Spleen (tissue), 11 donors: ENCODE data around the gene PLEKHN1. TPM values are rescaled to one million over a fixed set of nuclear protein-coding genes. Genes with fewer than 3 reads are reported as not detected.

Source experiments
- DNase-seq: peaks from one replicate; pipeline ENCODE4 v3.0.0-alpha.2; 2020
- H3K27ac ChIP-seq, 8 donors: fragments of 200-600 bp; sonication (generic) in 7 of 8; 1 replicate in 4 of 8; 2 replicates in 4 of 8; pipeline versions ENCODE4 v1.5.0 to v1.8.0; 2016 to 2021; ENCODE audit warnings: inconsistent platforms in 4 of 8, mild to moderate bottlenecking in 4 of 8, moderate library complexity in 1 of 8
- H3K27me3 ChIP-seq, 7 donors: fragments of 200-600 bp; sonication (generic) in 6 of 7; replicated peaks in 1 of 7; 1 replicate in 4 of 7; 2 replicates in 3 of 7; pipeline versions ENCODE4 v1.5.0 to v1.8.0; 2016 to 2021; ENCODE audit warnings: inconsistent platforms in 3 of 7, mild to moderate bottlenecking in 1 of 7
- H3K36me3 ChIP-seq, 6 donors: fragments of 200-600 bp; sonication (generic) in 5 of 6; 1 replicate in 4 of 6; 2 replicates in 2 of 6; pipeline versions ENCODE4 v1.5.0 to v1.8.0; 2016 to 2021; ENCODE audit warnings: inconsistent platforms in 2 of 6
- H3K4me1 ChIP-seq, 6 donors: fragments of 200-600 bp; sonication (generic) in 5 of 6; 1 replicate in 3 of 6; 2 replicates in 3 of 6; pipeline versions ENCODE4 v1.5.0 to v1.8.0; 2016 to 2021; ENCODE audit warnings: inconsistent platforms in 3 of 6
- H3K4me3 ChIP-seq, 8 donors: fragments of 200-600 bp; sonication (generic) in 7 of 8; 1 replicate in 4 of 8; 2 replicates in 4 of 8; pipeline versions ENCODE4 v1.5.0 to v1.8.0; 2016 to 2021; ENCODE audit warnings: inconsistent platforms in 4 of 8, mild to moderate bottlenecking in 4 of 8, moderate library complexity in 2 of 8
- H3K9me3 ChIP-seq, 8 donors: fragments of 200-600 bp; sonication (generic) in 7 of 8; 1 replicate in 4 of 8; 2 replicates in 4 of 8; pipeline versions ENCODE4 v1.5.0 to v1.8.0; 2016 to 2021; ENCODE audit warnings: inconsistent platforms in 4 of 8
- POLR2A ChIP-seq, 3 donors: fragments of 450-650 bp; IDR thresholded peaks; one replicate each; pipeline ENCODE4 v1.5.1; 2017; ENCODE audit warnings: antibody characterized with exemption in 3 of 3, mild to moderate bottlenecking in 1 of 3
- POLR2AphosphoS5 ChIP-seq, 3 donors: sonication (generic); formaldehyde crosslinking; IDR thresholded peaks; one replicate each; pipeline ENCODE4 v1.5.1; 2017; ENCODE audit warnings: antibody characterized with exemption in 3 of 3
- WGBS, 5 donors: extraction: QIAGEN DNeasy Blood & Tissue Kit in 3 of 5; methylation state at CpG; one replicate each; pipeline versions ENCODE4 v1.1.5 to v1.1.7; 2013 to 2018; 5-methylcytosine and 5-hydroxymethylcytosine counted together
- intact Hi-C: fragments of 100-400 bp; cut with DNase I; formaldehyde crosslinking; loops from one replicate; pipeline ENCODE4 v1.15.0; 2023; ENCODE audit warnings: low total_unique reads
- polyA plus RNA-seq, 3 donors: library from polyadenylated mRNA; stranded (reverse); fragments of 200-250 nt; gene quantifications; one replicate each; pipeline ENCODE4 v1.2.1, GENCODE V29; 2013
- total RNA-seq, 7 donors: library from RNA; depleted of rRNA in 3 of 7; stranded (reverse); fragments of >200 nt in 3 of 7; fragmentation: NEBNext Ultra II Directional in 4 of 7; extraction: Animal tissue kit (Norgen Biotek cat#: 25700) in 4 of 7; gene quantifications; one replicate each; pipeline versions ENCODE4 v1.1.0 to v1.2.1, GENCODE V29; 2016 to 2021
- TF ChIP-seq, protein P1 (sequence below), 11 experiments: fragments of 200-600 bp in 7 of 11; fragments of 450-650 bp in 4 of 11; sonication (generic) in 4 of 11; IDR thresholded peaks in 8 of 11; conservative IDR thresholded peaks in 3 of 11; 1 replicate in 7 of 11; 2 replicates in 4 of 11; pipeline versions ENCODE4 v1.4.0 to v1.8.0; 2016 to 2021; ENCODE audit warnings: antibody characterized with exemption in 11 of 11, inconsistent platforms in 4 of 11, mild to moderate bottlenecking in 1 of 11
- donor health status: healthy with polysubstance abuse.
- donor health status: DM: no; HTN: no; CAD: no; lungs with moderate emphysema.
- donor health status: DM: no; HTN: no; CAD: no.
- donor health status: Bipolar disorder and iron deficiency.
- donor health status: healthy.
- donor health status: DM: no; HTN: no; CAD: no.
- donor health status: DM: yes; HTN: yes; CAD: no.

Gene PLEKHN1
- total and polyA plus RNA-seq, 10 donors = 0.17 to 2.2 (median 0.95) TPM

- H3K4me1 ChIP-seq = peaks cover 0 to 54% (median 34%) of the 10 kb centered on the region in 6 donors
- intact Hi-C loops = no loop called here
- DNase-seq = no peak
- H3K9me3 ChIP-seq = no peaks in the 10 kb centered on the region
- no peaks in the 10 kb centered on the region for H3K36me3 ChIP-seq
- 76 to 79% (median 78%) methylated on average over 30 to 40 of the region's 40 CpGs for WGBS, 5 donors
- no peak overlapping the region for H3K4me3 ChIP-seq
- peaks cover 0 to 98% (median 42%) of the 10 kb centered on the region in 7 donors for H3K27me3 ChIP-seq
- no peak overlapping the region for H3K27ac ChIP-seq
- TF ChIP-seq POLR2AphosphoS5 (IDR thresholded peaks at IDR 0.05) (no peak), POLR2A (IDR thresholded peaks at IDR 0.05) (no peak)
- TF ChIP-seq, protein P1, sequence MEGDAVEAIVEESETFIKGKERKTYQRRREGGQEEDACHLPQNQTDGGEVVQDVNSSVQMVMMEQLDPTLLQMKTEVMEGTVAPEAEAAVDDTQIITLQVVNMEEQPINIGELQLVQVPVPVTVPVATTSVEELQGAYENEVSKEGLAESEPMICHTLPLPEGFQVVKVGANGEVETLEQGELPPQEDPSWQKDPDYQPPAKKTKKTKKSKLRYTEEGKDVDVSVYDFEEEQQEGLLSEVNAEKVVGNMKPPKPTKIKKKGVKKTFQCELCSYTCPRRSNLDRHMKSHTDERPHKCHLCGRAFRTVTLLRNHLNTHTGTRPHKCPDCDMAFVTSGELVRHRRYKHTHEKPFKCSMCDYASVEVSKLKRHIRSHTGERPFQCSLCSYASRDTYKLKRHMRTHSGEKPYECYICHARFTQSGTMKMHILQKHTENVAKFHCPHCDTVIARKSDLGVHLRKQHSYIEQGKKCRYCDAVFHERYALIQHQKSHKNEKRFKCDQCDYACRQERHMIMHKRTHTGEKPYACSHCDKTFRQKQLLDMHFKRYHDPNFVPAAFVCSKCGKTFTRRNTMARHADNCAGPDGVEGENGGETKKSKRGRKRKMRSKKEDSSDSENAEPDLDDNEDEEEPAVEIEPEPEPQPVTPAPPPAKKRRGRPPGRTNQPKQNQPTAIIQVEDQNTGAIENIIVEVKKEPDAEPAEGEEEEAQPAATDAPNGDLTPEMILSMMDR (IDR thresholded peaks at IDR 0.05 in 8 of 11, conservative IDR thresholded peaks at IDR 0.05 in 3 of 11) = no peak
Measured at GRCh38 chr1:928825-929661, 37.2 kb upstream of the PLEKHN1 start.

DNA sequence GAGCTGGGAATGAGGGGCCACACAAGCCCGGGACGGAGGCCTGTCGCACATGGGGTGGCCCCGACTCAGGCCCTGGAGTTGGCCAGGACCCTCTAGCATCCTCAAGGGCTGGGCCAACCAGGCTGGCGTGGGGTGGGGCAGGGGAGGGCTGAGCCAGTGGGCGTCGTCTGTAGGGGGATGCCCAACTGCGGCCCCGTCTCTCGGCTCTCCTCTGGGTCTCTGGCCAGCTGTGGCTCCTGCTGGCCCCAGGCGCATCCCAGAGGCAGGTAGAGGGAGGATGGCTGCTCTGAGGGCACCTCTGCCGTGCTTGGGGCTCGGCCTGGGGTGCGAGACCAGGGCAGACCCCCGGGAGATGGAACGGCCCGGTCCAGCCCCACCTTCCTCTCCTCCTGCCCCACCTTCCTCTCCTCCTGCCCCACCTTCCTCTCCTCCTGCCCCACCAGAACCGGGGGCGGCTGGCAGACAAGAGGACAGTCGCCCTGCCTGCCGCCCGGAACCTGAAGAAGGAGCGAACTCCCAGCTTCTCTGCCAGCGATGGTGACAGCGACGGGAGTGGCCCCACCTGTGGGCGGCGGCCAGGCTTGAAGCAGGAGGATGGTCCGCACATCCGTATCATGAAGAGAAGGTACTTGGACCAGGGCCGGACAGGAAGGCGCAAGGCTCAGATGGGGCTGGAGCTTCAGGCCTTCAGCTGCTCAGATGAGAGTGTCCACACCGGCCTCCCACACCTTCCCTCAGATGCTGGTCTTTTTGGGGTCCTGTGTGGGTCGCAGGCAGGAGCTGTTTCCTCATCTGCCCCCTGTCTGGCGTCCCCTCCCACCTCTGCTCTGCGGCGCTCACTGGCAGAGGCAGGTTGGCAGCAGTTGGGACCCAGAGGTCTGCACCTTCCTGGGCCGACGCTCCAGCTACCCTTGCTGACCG, 36.3 kb upstream of the PLEKHN1 start:
- intact Hi-C loops = no loop called here
- H3K27ac ChIP-seq = no peak overlapping the region
- no peak overlapping the region for H3K4me3 ChIP-seq
- WGBS, 5 donors = 85 to 91% (median 89%) methylated on average over 36 to 40 of the region's 40 CpGs
- H3K27me3 ChIP-seq = peaks cover 0 to 92% (median 35%) of the 10 kb centered on the region in 7 donors
- H3K9me3 ChIP-seq = no peaks in the 10 kb centered on the region
- H3K4me1 ChIP-seq = peaks cover 0 to 47% (median 26%) of the 10 kb centered on the region in 6 donors
- TF ChIP-seq, protein P1 (IDR thresholded peaks at IDR 0.05 in 8 of 11, conservative IDR thresholded peaks at IDR 0.05 in 3 of 11) = no peak
- TF ChIP-seq POLR2A (IDR thresholded peaks at IDR 0.05) (no peak), POLR2AphosphoS5 (IDR thresholded peaks at IDR 0.05) (no peak)
- DNase-seq = no peak
- H3K36me3 ChIP-seq = no peaks in the 10 kb centered on the region

DNA sequence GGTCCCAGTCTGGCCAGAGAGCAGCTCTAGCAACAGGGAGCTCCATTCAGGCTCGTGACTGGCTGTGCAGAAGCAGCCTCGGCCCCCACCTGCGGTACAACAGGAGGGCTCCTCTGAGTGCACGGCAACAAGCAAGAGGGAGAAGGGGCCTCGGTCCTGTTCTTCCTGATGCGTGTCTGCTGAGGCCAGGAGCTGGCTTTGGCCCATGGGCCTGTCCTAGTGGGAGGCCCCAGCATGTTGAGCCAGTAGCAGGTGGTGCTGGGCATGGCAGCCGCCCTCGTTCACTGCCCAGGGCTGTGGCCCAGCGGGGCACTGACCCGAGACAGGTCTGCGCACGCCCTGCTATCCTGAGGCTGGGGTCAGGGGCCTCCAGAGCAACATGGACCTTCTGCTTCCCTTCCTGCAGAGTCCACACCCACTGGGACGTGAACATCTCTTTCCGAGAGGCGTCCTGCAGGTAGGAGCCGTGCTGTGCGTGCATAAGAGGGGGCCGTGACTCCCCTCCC, 35.6 kb upstream of the PLEKHN1 start:
- WGBS, 5 donors = 63 to 96% (median 74%) methylated on average over 4 to 18 of the region's 18 CpGs
- DNase-seq = no peak

More for the DNA sequence above, 35.6 kb upstream of the PLEKHN1 start:
- Histone ChIP-seq H3K36me3 (no peaks in the 10 kb centered on the region), H3K9me3 (no peaks in the 10 kb centered on the region), H3K27ac (no peak overlapping the region), H3K4me3 (no peak overlapping the region), H3K27me3 (peaks cover 0 to 92% (median 36%) of the 10 kb centered on the region in 7 donors), H3K4me1 (peaks cover 0 to 48% (median 25%) of the 10 kb centered on the region in 6 donors)
- TF ChIP-seq, protein P1 (IDR thresholded peaks at IDR 0.05 in 8 of 11, conservative IDR thresholded peaks at IDR 0.05 in 3 of 11) = no peak
- TF ChIP-seq POLR2A (IDR thresholded peaks at IDR 0.05) (no peak), POLR2AphosphoS5 (IDR thresholded peaks at IDR 0.05) (no peak)
- intact Hi-C loops = no loop called here
